ENCODE data around the gene EIF3A.

Gene EIF3A

DNA sequence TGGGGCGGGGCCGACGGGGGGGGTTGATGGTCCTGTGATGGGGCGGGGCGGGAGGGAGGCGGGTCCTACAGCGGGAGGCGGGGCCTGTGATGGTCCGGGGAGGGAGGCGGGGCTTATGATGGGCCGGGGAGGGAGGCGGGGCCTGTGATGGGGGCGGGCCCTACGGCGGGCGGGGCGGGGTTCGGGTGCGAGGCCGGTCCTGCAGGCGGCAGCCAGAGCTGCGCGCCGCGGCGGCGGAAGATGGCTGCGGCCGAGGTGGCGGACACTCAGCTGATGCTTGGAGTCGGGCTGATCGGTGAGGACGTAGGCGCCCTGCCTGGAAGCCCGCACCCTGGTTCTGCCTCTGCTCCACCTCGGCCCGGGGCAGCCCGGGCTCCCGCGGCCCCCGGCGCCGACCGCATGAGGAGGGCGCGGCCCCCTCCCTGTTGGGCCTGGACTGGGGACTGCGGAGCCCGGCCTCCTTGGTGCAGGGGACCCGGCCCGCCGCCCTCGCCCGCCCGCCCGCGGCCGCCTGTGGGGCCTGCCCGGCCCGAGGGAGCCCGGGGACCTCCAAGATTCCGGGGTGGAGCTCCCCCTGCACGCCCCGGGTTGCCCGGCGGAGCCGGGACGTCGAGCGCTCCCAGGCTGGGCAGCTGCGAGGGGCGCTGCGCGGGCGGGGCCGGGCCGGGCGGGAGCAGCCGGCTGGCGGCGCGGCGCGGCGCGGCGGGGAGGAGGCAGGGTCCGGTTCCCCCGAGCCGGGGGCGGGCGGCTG lies 23.5 kb upstream of the EIF3A start, which contains the start of gene DENND10:
Gene DENND10 (plus strand): TSS at position 211 of the 751 bp plus-strand sequence. CDS start 30 bp downstream, at position 241.
- Histone ChIP-seq H3K9ac (ENCODE audit: low read length) (peak within 1 kb of the TSS; percentile 76), H3K79me1 (ENCODE audit: low read length) (no peaks in the 10 kb centered on the region), H3K23ac (ENCODE audit: low read length) (no peak within 1 kb of the TSS), H4K8ac (ENCODE audit: low read depth, low read length) (no peak within 1 kb of the TSS), H2BK120ac (ENCODE audit: low read depth, low read length) (peak within 1 kb of the TSS; percentile 82), H3K4me3 (ENCODE audit: low read length) (peak within 1 kb of the TSS; percentile 89), H3K79me2 (ENCODE audit: control insufficient read depth, insufficient read depth, low read length) (peaks cover 9% of the 10 kb centered on the region), H2BK5ac (ENCODE audit: low read length) (no peak within 1 kb of the TSS), H3K36me3 (ENCODE audit: control insufficient read depth, insufficient read depth, low read length) (no peaks in the 10 kb centered on the region), H2AK5ac (ENCODE audit: low read length) (no peak within 1 kb of the TSS), H3K56ac (ENCODE audit: low read length) (peak within 1 kb of the TSS; percentile 96), H3K27me3 (ENCODE audit: insufficient read depth, low read length, poor library complexity) (no peaks in the 10 kb centered on the region), H3K4ac (ENCODE audit: low read depth, low read length) (peak within 1 kb of the TSS; percentile 98), H3K4me2 (ENCODE audit: low read length) (peak within 1 kb of the TSS; percentile 84), H3K18ac (ENCODE audit: low read length) (peak within 1 kb of the TSS; percentile 99), H3K27ac (ENCODE audit: low read depth, low read length) (peak within 1 kb of the TSS; percentile 62), H3K4me1 (ENCODE audit: control insufficient read depth, low read depth, low read length) (no peaks in the 10 kb centered on the region), H2BK15ac (replicated peaks; ENCODE audit: low read depth) (no peak within 1 kb of the TSS), H4K5ac (ENCODE audit: low read length) (no peak within 1 kb of the TSS)
- no CpG with 5 or more reads among the region's 91 CpGs for WGBS (ENCODE audit: extremely low coverage, insufficient coverage, low lambda C conversion rate)
- peak; percentile 81 for DNase-seq

DNA sequence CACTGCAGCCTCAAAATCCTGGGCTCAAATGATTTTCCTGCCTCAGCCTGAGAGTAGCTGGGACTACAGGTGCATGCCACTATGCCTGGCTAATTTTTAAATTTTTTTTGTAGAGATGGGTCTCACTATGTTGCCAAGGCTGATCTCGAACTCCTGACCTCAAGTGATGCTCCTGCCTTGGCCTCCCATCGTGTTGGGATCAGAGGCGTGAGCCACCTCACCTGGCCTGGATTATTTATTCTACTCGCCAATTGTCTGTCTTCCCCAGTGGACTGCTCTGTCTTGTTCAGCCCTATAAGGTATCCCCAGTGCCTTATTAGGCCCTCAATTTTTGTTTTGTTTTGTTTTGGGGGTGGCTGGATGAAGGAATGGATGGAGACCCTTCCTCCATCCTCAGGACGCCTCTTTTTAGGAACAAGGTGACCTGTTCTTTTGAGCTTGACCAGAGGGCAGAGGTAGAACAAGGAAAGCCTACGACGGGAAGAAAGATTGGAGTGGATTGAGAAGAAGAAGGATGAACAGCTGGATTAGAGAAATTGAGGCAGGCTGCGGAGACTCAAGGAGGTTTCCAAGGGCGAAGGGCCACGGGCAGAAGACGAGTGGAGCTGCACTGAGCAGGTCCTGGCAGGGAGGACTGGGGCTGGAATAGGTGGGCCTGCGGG lies 22.8 kb upstream of the EIF3A start:
- no peaks in the 10 kb centered on the region for H3K36me3 ChIP-seq (ENCODE audit: control insufficient read depth, insufficient read depth, low read length)
- H3K4me1 ChIP-seq (ENCODE audit: control insufficient read depth, low read depth, low read length) = no peaks in the 10 kb centered on the region
- no peak overlapping the region for H2BK15ac ChIP-seq (replicated peaks; ENCODE audit: low read depth)
- no peak overlapping the region for H3K18ac ChIP-seq (ENCODE audit: low read length)
- no peak overlapping the region for H3K4me3 ChIP-seq (ENCODE audit: low read length)
- no peak overlapping the region for H4K8ac ChIP-seq (ENCODE audit: low read depth, low read length)
- no peak overlapping the region for H2BK120ac ChIP-seq (ENCODE audit: low read depth, low read length)
- no peak overlapping the region for H3K23ac ChIP-seq (ENCODE audit: low read length)
- H3K27me3 ChIP-seq (ENCODE audit: insufficient read depth, low read length, poor library complexity) = no peaks in the 10 kb centered on the region
- peak overlapping the region; percentile 35 for H3K9ac ChIP-seq (ENCODE audit: low read length)
- no peak overlapping the region for H3K4me2 ChIP-seq (ENCODE audit: low read length)
- no peak for DNase-seq
- H3K4ac ChIP-seq (ENCODE audit: low read depth, low read length) = no peak overlapping the region
- no peaks in the 10 kb centered on the region for H3K79me1 ChIP-seq (ENCODE audit: low read length)
- H4K5ac ChIP-seq (ENCODE audit: low read length) = no peak overlapping the region
- peak overlapping the region; percentile 26 for H3K56ac ChIP-seq (ENCODE audit: low read length)
- WGBS (ENCODE audit: extremely low coverage, insufficient coverage, low lambda C conversion rate) = no CpG with 5 or more reads among the region's 12 CpGs
- no peak overlapping the region for H2AK5ac ChIP-seq (ENCODE audit: low read length)
- no peak overlapping the region for H3K27ac ChIP-seq (ENCODE audit: low read depth, low read length)
- H3K79me2 ChIP-seq (ENCODE audit: control insufficient read depth, insufficient read depth, low read length) = peaks cover 9% of the 10 kb centered on the region
- H2BK5ac ChIP-seq (ENCODE audit: low read length) = no peak overlapping the region

DNA sequence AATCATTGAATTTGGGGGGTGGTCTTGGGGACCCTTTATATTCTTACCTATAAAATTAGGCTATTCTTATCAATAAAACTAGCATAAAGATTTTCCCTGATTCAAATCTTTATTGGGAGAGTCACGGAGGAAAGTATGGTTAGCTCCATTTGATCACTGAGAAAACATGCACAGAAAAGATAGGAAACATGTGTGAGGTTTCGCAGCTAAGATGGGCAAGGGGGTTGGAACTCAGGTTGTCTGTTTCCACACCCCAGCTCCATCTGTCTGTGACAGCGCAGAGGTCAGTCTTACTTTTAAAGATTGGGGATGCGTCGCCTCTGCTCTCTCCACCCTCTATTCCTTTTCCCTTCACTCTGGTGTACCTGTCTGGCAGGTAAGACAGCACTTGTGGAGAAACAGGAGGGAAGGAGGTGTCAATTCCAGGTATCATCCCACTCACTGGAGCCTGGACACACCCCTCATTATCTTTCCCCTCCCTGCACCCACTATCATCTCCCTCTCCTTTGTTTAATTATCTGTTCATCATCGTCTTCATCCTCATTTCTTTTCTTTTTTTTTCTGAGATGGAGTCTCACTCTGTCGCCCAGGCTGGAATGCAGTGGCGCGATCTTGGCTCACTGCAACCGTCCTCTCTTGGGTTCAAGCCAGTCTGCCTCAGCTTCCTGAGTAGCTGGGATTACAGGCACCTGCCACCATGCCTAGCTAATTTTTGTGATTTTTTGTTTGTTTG lies 20.9 kb upstream of the EIF3A start:
- no CpG with 5 or more reads among the region's 10 CpGs for WGBS (ENCODE audit: extremely low coverage, insufficient coverage, low lambda C conversion rate)
- H3K4me1 ChIP-seq (ENCODE audit: control insufficient read depth, low read depth, low read length) = no peaks in the 10 kb centered on the region
- H3K9ac ChIP-seq (ENCODE audit: low read length) = no peak overlapping the region
- H3K27ac ChIP-seq (ENCODE audit: low read depth, low read length) = no peak overlapping the region
- H3K27me3 ChIP-seq (ENCODE audit: insufficient read depth, low read length, poor library complexity) = no peaks in the 10 kb centered on the region
- no peak for DNase-seq
- H2AK5ac ChIP-seq (ENCODE audit: low read length) = no peak overlapping the region
- H3K23ac ChIP-seq (ENCODE audit: low read length) = no peak overlapping the region
- peaks cover 9% of the 10 kb centered on the region for H3K79me2 ChIP-seq (ENCODE audit: control insufficient read depth, insufficient read depth, low read length)
- H3K18ac ChIP-seq (ENCODE audit: low read length) = no peak overlapping the region
- no peak overlapping the region for H2BK5ac ChIP-seq (ENCODE audit: low read length)
- H4K5ac ChIP-seq (ENCODE audit: low read length) = no peak overlapping the region
- H3K4me3 ChIP-seq (ENCODE audit: low read length) = no peak overlapping the region
- no peak overlapping the region for H4K8ac ChIP-seq (ENCODE audit: low read depth, low read length)
- no peak overlapping the region for H3K4me2 ChIP-seq (ENCODE audit: low read length)
- H2BK15ac ChIP-seq (replicated peaks; ENCODE audit: low read depth) = no peak overlapping the region
- no peak overlapping the region for H2BK120ac ChIP-seq (ENCODE audit: low read depth, low read length)
- peak overlapping the region; percentile 25 for H3K56ac ChIP-seq (ENCODE audit: low read length)
- H3K36me3 ChIP-seq (ENCODE audit: control insufficient read depth, insufficient read depth, low read length) = no peaks in the 10 kb centered on the region
- no peak overlapping the region for H3K4ac ChIP-seq (ENCODE audit: low read depth, low read length)
- H3K79me1 ChIP-seq (ENCODE audit: low read length) = no peaks in the 10 kb centered on the region

- no peak overlapping the region for H2AK5ac ChIP-seq (ENCODE audit: low read length)
- H3K79me1 ChIP-seq (ENCODE audit: low read length) = no peaks in the 10 kb centered on the region
- H3K27ac ChIP-seq (ENCODE audit: low read depth, low read length) = no peak overlapping the region
- no CpG with 5 or more reads among the region's 3 CpGs for WGBS (ENCODE audit: extremely low coverage, insufficient coverage, low lambda C conversion rate)
- no peaks in the 10 kb centered on the region for H3K36me3 ChIP-seq (ENCODE audit: control insufficient read depth, insufficient read depth, low read length)
- no peak overlapping the region for H3K4me3 ChIP-seq (ENCODE audit: low read length)
- H3K4me1 ChIP-seq (ENCODE audit: control insufficient read depth, low read depth, low read length) = no peaks in the 10 kb centered on the region
- no peak overlapping the region for H3K23ac ChIP-seq (ENCODE audit: low read length)
- H2BK120ac ChIP-seq (ENCODE audit: low read depth, low read length) = no peak overlapping the region
- no peak overlapping the region for H2BK15ac ChIP-seq (replicated peaks; ENCODE audit: low read depth)
- no peak overlapping the region for H2BK5ac ChIP-seq (ENCODE audit: low read length)
- no peak overlapping the region for H3K18ac ChIP-seq (ENCODE audit: low read length)
- no peak overlapping the region for H3K4ac ChIP-seq (ENCODE audit: low read depth, low read length)
- H4K8ac ChIP-seq (ENCODE audit: low read depth, low read length) = no peak overlapping the region
- H4K5ac ChIP-seq (ENCODE audit: low read length) = no peak overlapping the region
- H3K4me2 ChIP-seq (ENCODE audit: low read length) = no peak overlapping the region
- no peaks in the 10 kb centered on the region for H3K27me3 ChIP-seq (ENCODE audit: insufficient read depth, low read length, poor library complexity)
- H3K9ac ChIP-seq (ENCODE audit: low read length) = no peak overlapping the region
- no peak for DNase-seq
- no peak overlapping the region for H3K56ac ChIP-seq (ENCODE audit: low read length)
- H3K79me2 ChIP-seq (ENCODE audit: control insufficient read depth, insufficient read depth, low read length) = peaks cover 8% of the 10 kb centered on the region
Observed at GRCh38 chr10:119100434-119101238, 20.0 kb upstream of the EIF3A start.

DNA sequence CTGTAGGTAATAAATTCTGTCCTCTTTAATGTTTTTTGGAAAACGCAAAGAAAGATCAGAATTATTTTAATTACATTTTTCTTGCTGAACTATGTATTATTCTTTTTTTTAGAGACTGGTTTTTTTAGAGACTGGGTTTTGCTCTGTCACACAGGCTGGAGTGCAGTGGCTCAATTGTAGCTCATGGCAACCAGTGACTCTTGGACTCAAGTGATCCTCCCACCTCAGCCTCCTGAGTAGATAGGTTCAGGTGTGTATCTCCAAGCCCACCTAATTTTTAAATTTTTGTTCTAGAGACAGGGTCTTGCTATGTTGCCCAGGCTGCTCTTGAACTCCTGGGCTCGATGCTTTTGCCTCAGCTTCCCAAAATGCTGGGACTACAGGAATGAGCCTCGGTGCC lies 18.0 kb upstream of the EIF3A start:
- DNase-seq = no peak
- no peaks in the 10 kb centered on the region for H3K36me3 ChIP-seq (ENCODE audit: control insufficient read depth, insufficient read depth, low read length)
- no peak overlapping the region for H3K9ac ChIP-seq (ENCODE audit: low read length)
- H3K4me1 ChIP-seq (ENCODE audit: control insufficient read depth, low read depth, low read length) = no peaks in the 10 kb centered on the region
- H2BK120ac ChIP-seq (ENCODE audit: low read depth, low read length) = no peak overlapping the region
- H3K18ac ChIP-seq (ENCODE audit: low read length) = no peak overlapping the region
- H3K56ac ChIP-seq (ENCODE audit: low read length) = no peak overlapping the region
- H3K79me2 ChIP-seq (ENCODE audit: control insufficient read depth, insufficient read depth, low read length) = no peaks in the 10 kb centered on the region
- no peak overlapping the region for H3K4me3 ChIP-seq (ENCODE audit: low read length)
- WGBS (ENCODE audit: extremely low coverage, insufficient coverage, low lambda C conversion rate) = no CpG with 5 or more reads among the region's 3 CpGs
- H3K23ac ChIP-seq (ENCODE audit: low read length) = no peak overlapping the region
- H4K5ac ChIP-seq (ENCODE audit: low read length) = no peak overlapping the region
- H3K27ac ChIP-seq (ENCODE audit: low read depth, low read length) = no peak overlapping the region
- no peak overlapping the region for H3K4ac ChIP-seq (ENCODE audit: low read depth, low read length)
- H4K8ac ChIP-seq (ENCODE audit: low read depth, low read length) = no peak overlapping the region
- H3K79me1 ChIP-seq (ENCODE audit: low read length) = no peaks in the 10 kb centered on the region
- H3K27me3 ChIP-seq (ENCODE audit: insufficient read depth, low read length, poor library complexity) = no peaks in the 10 kb centered on the region
- H2AK5ac ChIP-seq (ENCODE audit: low read length) = no peak overlapping the region
- H3K4me2 ChIP-seq (ENCODE audit: low read length) = no peak overlapping the region
- no peak overlapping the region for H2BK15ac ChIP-seq (replicated peaks; ENCODE audit: low read depth)
- H2BK5ac ChIP-seq (ENCODE audit: low read length) = no peak overlapping the region
